Activated CD4-positive, alpha-beta T cell treated with anti-CD3 and anti-CD28 coated beads for 1 hour (primary cell): ENCODE data around the gene ATF1.
"Not testable (repeated sequence)": the region's sequence is repeated elsewhere in the genome, so short reads cannot be mapped to it uniquely, and the experiment has no call there.

Source experiments
- DNase-seq: peaks from one replicate; pipeline ENCODE4 v3.0.0-alpha.2; 2020

Gene ATF1

DNA sequence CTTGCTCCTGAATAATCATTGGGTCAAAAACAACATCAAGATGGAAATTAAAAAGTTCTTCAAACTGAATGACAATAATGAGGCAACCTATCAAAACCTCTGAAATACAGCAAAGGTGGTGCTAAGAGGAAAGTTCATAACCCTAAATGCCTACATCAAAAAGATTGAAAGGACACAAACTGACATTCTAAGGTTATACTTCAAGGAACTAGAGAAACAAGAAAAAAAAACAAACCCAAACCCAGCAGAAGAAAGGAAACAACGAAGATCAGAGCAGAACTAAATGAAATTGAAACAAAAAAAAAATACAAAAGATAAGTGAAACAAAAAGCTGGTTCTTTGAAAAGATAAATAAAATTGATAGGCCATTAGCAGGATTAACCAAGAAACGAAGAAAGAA is 105.0 kb downstream of the ATF1 start:
- not testable (repeated sequence) for DNase-seq
